Occipital lobe (tissue), 2 donors: ENCODE results near the gene SLC44A2. TPM values are rescaled to one million over a fixed set of nuclear protein-coding genes. Genes with fewer than 3 reads are reported as not detected.
"Not testable (repeated sequence)": the region's sequence is repeated elsewhere in the genome, so short reads cannot be mapped to it uniquely, and the experiment has no call there.

Source experiments
- DNase-seq: peaks from one replicate; lab custom pipeline; 2025; lab: John Stamatoyannopoulos, UW
- total RNA-seq: library from RNA; depleted of rRNA; stranded (reverse); fragments of >200 nt; gene quantifications from one replicate; pipeline ENCODE4 v1.2.3, GENCODE V29; 2014

The SLC44A2 gene
- total RNA-seq, 1 donor from 2014 or later = 25.9 TPM

- no peak for DNase-seq
Observed at GRCh38 chr19:10648360-10648759, 23.0 kb downstream of the SLC44A2 start.

- no peak for DNase-seq
Observed at GRCh38 chr19:10651851-10652250, 26.5 kb downstream of the SLC44A2 start.

- DNase-seq = no peak
Observed at GRCh38 chr19:10653482-10653731, 28.1 kb downstream of the SLC44A2 start.

- DNase-seq = peak; percentile 98
Observed at GRCh38 chr19:10653732-10654609, 28.6 kb downstream of the SLC44A2 start, which contains the start of gene ILF3. TSS of gene ILF3 (plus strand) at chr19:10654346. CDS start at chr19:10670606, 16,260 bp downstream.

GRCh38 chr19:10654610-10655456 is 29.5 kb downstream of the SLC44A2 start:
- no peak for DNase-seq

- no peak for DNase-seq
Observed at GRCh38 chr19:10655457-10656312, 30.3 kb downstream of the SLC44A2 start.

GRCh38 chr19:10660346-10660745 is 35.0 kb downstream of the SLC44A2 start:
- DNase-seq = no peak

GRCh38 chr19:10661946-10662345 is 36.6 kb downstream of the SLC44A2 start:
- DNase-seq = no peak

- DNase-seq = peak; percentile 23
Observed at GRCh38 chr19:10662384-10663251, 37.3 kb downstream of the SLC44A2 start.

GRCh38 chr19:10663252-10663563 is 37.9 kb downstream of the SLC44A2 start:
- not testable (repeated sequence) for DNase-seq

GRCh38 chr19:10667867-10668266 is 42.5 kb downstream of the SLC44A2 start:
- no peak for DNase-seq

- no peak for DNase-seq
Observed at GRCh38 chr19:10669246-10669645, 43.9 kb downstream of the SLC44A2 start.

GRCh38 chr19:10670182-10670581 is 44.8 kb downstream of the SLC44A2 start:
- no peak for DNase-seq

- no peak for DNase-seq
Observed at GRCh38 chr19:10670876-10671804, 45.8 kb downstream of the SLC44A2 start.

- not testable (repeated sequence) for DNase-seq
Observed at GRCh38 chr19:10671922-10672321, 46.6 kb downstream of the SLC44A2 start.

GRCh38 chr19:10675214-10675613 is 49.9 kb downstream of the SLC44A2 start:
- DNase-seq = not testable (repeated sequence)

GRCh38 chr19:10677751-10678150 is 52.4 kb downstream of the SLC44A2 start:
- DNase-seq = no peak

GRCh38 chr19:10678813-10679212 is 53.5 kb downstream of the SLC44A2 start:
- DNase-seq = no peak

- no peak for DNase-seq
Observed at GRCh38 chr19:10679743-10680142, 54.4 kb downstream of the SLC44A2 start.
